Measurements from ENCODE around the gene KLHDC3.
"Not testable (repeated sequence)": the region's sequence is repeated elsewhere in the genome, so short reads cannot be mapped to it uniquely, and the experiment has no call there.

The KLHDC3 gene

GRCh38 chr6:42979523-42980177, 34.4 kb upstream of the KLHDC3 start:
- no peaks in the 10 kb centered on the region for H3K4me1 ChIP-seq (ENCODE audit: insufficient read depth, low read length)
- no peaks in the 10 kb centered on the region for H3K36me3 ChIP-seq (ENCODE audit: insufficient read depth, low read length)
- H3K9me3 ChIP-seq (ENCODE audit: control insufficient read depth, insufficient read depth, low read length): no peaks in the 10 kb centered on the region
- H3K9ac ChIP-seq (ENCODE audit: low read depth, low read length): peak overlapping the region; percentile 61

- H3K4me1 ChIP-seq (ENCODE audit: insufficient read depth, low read length): no peaks in the 10 kb centered on the region
- no peaks in the 10 kb centered on the region for H3K36me3 ChIP-seq (ENCODE audit: insufficient read depth, low read length)
- no peak overlapping the region; the same call in 1 of the 2 replicates for H3K9ac ChIP-seq (ENCODE audit: low read depth, low read length)
- H3K9me3 ChIP-seq (ENCODE audit: control insufficient read depth, insufficient read depth, low read length): no peaks in the 10 kb centered on the region
Measured at GRCh38 chr6:42981836-42982235, 32.2 kb upstream of the KLHDC3 start.

GRCh38 chr6:42984001-42984923, 29.8 kb upstream of the KLHDC3 start, which contains the start of gene PPP2R5D:
Gene PPP2R5D, plus strand, starts transcription at chr6:42984570. Its CDS starts 108 bp downstream, at chr6:42984678.
- Histone ChIP-seq H3K9me3 (ENCODE audit: control insufficient read depth, insufficient read depth, low read length) (no peaks in the 10 kb centered on the region), H3K9ac (ENCODE audit: low read depth, low read length) (peak within 1 kb of the TSS; percentile 79), H3K4me1 (ENCODE audit: insufficient read depth, low read length) (no peaks in the 10 kb centered on the region), H3K36me3 (ENCODE audit: insufficient read depth, low read length) (no peaks in the 10 kb centered on the region; the same call in 1 of the 2 replicates)

- H3K36me3 ChIP-seq (ENCODE audit: insufficient read depth, low read length): no peaks in the 10 kb centered on the region; the same call in none of the 2 replicates
- H3K4me1 ChIP-seq (ENCODE audit: insufficient read depth, low read length): no peaks in the 10 kb centered on the region
- peak overlapping the region; percentile 71 for H3K9ac ChIP-seq (ENCODE audit: low read depth, low read length)
- H3K9me3 ChIP-seq (ENCODE audit: control insufficient read depth, insufficient read depth, low read length): no peaks in the 10 kb centered on the region
Measured at GRCh38 chr6:42984924-42985475, 29.0 kb upstream of the KLHDC3 start.

- no peaks in the 10 kb centered on the region for H3K9me3 ChIP-seq (ENCODE audit: control insufficient read depth, insufficient read depth, low read length)
- H3K4me1 ChIP-seq (ENCODE audit: insufficient read depth, low read length): no peaks in the 10 kb centered on the region
- H3K36me3 ChIP-seq (ENCODE audit: insufficient read depth, low read length): no peaks in the 10 kb centered on the region; the same call in none of the 2 replicates
- H3K9ac ChIP-seq (ENCODE audit: low read depth, low read length): no peak overlapping the region
Measured at GRCh38 chr6:42987533-42988451, 26.3 kb upstream of the KLHDC3 start.

- H3K9ac ChIP-seq (ENCODE audit: low read depth, low read length): no peak overlapping the region
- no peaks in the 10 kb centered on the region; the same call in none of the 2 replicates for H3K36me3 ChIP-seq (ENCODE audit: insufficient read depth, low read length)
- no peaks in the 10 kb centered on the region for H3K9me3 ChIP-seq (ENCODE audit: control insufficient read depth, insufficient read depth, low read length)
- no peaks in the 10 kb centered on the region for H3K4me1 ChIP-seq (ENCODE audit: insufficient read depth, low read length)
Measured at GRCh38 chr6:42988486-42989020, 25.5 kb upstream of the KLHDC3 start.

- H3K4me1 ChIP-seq (ENCODE audit: insufficient read depth, low read length): no peaks in the 10 kb centered on the region
- no peaks in the 10 kb centered on the region for H3K9me3 ChIP-seq (ENCODE audit: control insufficient read depth, insufficient read depth, low read length)
- H3K36me3 ChIP-seq (ENCODE audit: insufficient read depth, low read length): no peaks in the 10 kb centered on the region; the same call in none of the 2 replicates
- no peak overlapping the region for H3K9ac ChIP-seq (ENCODE audit: low read depth, low read length)
Measured at GRCh38 chr6:42989923-42990322, 24.1 kb upstream of the KLHDC3 start.

- no peaks in the 10 kb centered on the region for H3K4me1 ChIP-seq (ENCODE audit: insufficient read depth, low read length)
- no peaks in the 10 kb centered on the region; the same call in none of the 2 replicates for H3K36me3 ChIP-seq (ENCODE audit: insufficient read depth, low read length)
- no peak overlapping the region for H3K9ac ChIP-seq (ENCODE audit: low read depth, low read length)
Measured at GRCh38 chr6:42993445-42993844, 20.6 kb upstream of the KLHDC3 start.

GRCh38 chr6:42996513-42996912, 17.5 kb upstream of the KLHDC3 start:
- no peak overlapping the region for H3K9ac ChIP-seq (ENCODE audit: low read depth, low read length)
- no peaks in the 10 kb centered on the region for H3K4me1 ChIP-seq (ENCODE audit: insufficient read depth, low read length)
- no peaks in the 10 kb centered on the region for H3K36me3 ChIP-seq (ENCODE audit: insufficient read depth, low read length)
- no peaks in the 10 kb centered on the region for H3K9me3 ChIP-seq (ENCODE audit: control insufficient read depth, insufficient read depth, low read length)

More at GRCh38 chr6:42993445-42993844, 20.6 kb upstream of the KLHDC3 start:
- H3K9me3 ChIP-seq (ENCODE audit: control insufficient read depth, insufficient read depth, low read length): no peaks in the 10 kb centered on the region

GRCh38 chr6:42998205-42998604, 15.8 kb upstream of the KLHDC3 start:
- not testable (repeated sequence) for H3K9me3 ChIP-seq (ENCODE audit: control insufficient read depth, insufficient read depth, low read length); H3K9ac ChIP-seq (ENCODE audit: low read depth, low read length); H3K4me1 ChIP-seq (ENCODE audit: insufficient read depth, low read length); H3K36me3 ChIP-seq (ENCODE audit: insufficient read depth, low read length)

- no peaks in the 10 kb centered on the region for H3K9me3 ChIP-seq (ENCODE audit: control insufficient read depth, insufficient read depth, low read length)
- peaks cover 5% of the 10 kb centered on the region; the same call in 1 of the 2 replicates for H3K4me1 ChIP-seq (ENCODE audit: insufficient read depth, low read length)
- no peaks in the 10 kb centered on the region for H3K36me3 ChIP-seq (ENCODE audit: insufficient read depth, low read length)
- no peak overlapping the region for H3K9ac ChIP-seq (ENCODE audit: low read depth, low read length)
Measured at GRCh38 chr6:43001843-43002242, 12.2 kb upstream of the KLHDC3 start.

GRCh38 chr6:43005844-43006243, 8.2 kb upstream of the KLHDC3 start:
- Histone ChIP-seq H3K9ac (ENCODE audit: low read depth, low read length) (no peak overlapping the region), H3K36me3 (ENCODE audit: insufficient read depth, low read length) (peaks cover 15% of the 10 kb centered on the region), H3K4me1 (ENCODE audit: insufficient read depth, low read length) (peaks cover 5% of the 10 kb centered on the region; the same call in 1 of the 2 replicates), H3K9me3 (ENCODE audit: control insufficient read depth, insufficient read depth, low read length) (no peaks in the 10 kb centered on the region)

- Histone ChIP-seq H3K9me3 (ENCODE audit: control insufficient read depth, insufficient read depth, low read length) (no peaks in the 10 kb centered on the region), H3K36me3 (ENCODE audit: insufficient read depth, low read length) (peaks cover 15% of the 10 kb centered on the region), H3K9ac (ENCODE audit: low read depth, low read length) (no peak overlapping the region), H3K4me1 (ENCODE audit: insufficient read depth, low read length) (peaks cover 5% of the 10 kb centered on the region; the same call in 1 of the 2 replicates)
Measured at GRCh38 chr6:43006251-43006650, 7.8 kb upstream of the KLHDC3 start.

All from ES-I3 (cell line).